ENCODE data around the gene PWWP2B. TPM values are rescaled to one million over a fixed set of nuclear protein-coding genes. Genes with fewer than 3 reads are reported as not detected.

PWWP2B gene
- total RNA-seq, 1 experiment from 2014 or later, result 51.6 TPM

Other genes starting within 250 kb of the PWWP2B start
- 9.9 TPM for gene DPYSL4, start 210.3 kb upstream of the PWWP2B start, total RNA-seq (2021; ENCODE audit: unreplicated experiment)
- 53.7 TPM for gene STK32C, start 89.2 kb upstream of the PWWP2B start, total RNA-seq (2021; ENCODE audit: unreplicated experiment)
- 15.7 TPM for gene LRRC27, start 65.0 kb upstream of the PWWP2B start, total RNA-seq (2021; ENCODE audit: unreplicated experiment)
- 60.0 TPM for gene INPP5A, start 140.6 kb downstream of the PWWP2B start, total RNA-seq (2021; ENCODE audit: unreplicated experiment)

Measured in Panc1 (cell line).